Measurements from ENCODE around the gene CACNA1A. TPM values are rescaled to one million over a fixed set of nuclear protein-coding genes. Genes with fewer than 3 reads are reported as not detected.
"Not testable (repeated sequence)": the region's sequence is repeated elsewhere in the genome, so short reads cannot be mapped to it uniquely, and the experiment has no call there.

Gene CACNA1A
- total RNA-seq, 1 donor from 2014 or later: 0.20 TPM

- DNase-seq (ENCODE audit: low read depth in 2 of 2): no peak
Measured at GRCh38 chr19:13427273-13428051, 78.8 kb downstream of the CACNA1A start.

DNA sequence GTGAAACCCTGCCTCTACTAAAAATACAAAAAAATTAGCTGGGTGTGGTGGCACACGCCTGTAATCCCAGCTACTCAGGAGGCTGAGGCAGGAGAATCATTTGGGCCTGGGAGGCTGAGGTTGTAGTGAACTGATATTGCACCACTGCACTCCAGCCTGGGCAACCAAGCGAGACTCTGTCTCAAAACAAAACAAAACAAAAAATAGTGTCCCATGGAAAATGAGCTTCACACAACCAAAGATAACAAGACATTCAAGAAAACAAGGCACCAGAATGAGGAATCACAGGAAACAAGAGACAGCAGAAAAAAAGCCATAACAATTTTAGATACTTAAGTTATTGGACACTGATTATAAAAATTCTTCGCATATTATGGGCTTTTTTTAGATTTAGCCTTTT is 80.4 kb downstream of the CACNA1A start:
- not testable (repeated sequence) for DNase-seq (ENCODE audit: low read depth in 2 of 2)

DNA sequence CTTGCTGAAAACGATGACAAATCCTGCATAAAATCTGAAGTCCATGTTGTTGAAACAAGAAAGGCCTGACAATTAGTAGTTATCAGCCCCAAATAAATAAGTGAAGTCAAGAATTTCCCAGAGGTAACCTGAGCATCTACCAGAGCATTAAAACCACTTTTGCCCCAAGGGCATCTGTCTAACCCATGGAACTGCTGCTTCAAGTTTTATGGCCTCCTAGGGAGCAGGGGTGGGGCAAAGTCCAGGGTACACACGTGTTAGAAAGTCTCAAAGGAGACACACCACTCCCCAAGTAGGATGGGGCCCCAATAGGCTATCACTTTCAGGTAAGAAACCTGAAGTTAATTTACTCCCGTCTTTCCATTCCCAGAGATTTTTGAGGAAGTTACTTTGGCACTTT is 81.1 kb downstream of the CACNA1A start:
- no peak for DNase-seq (ENCODE audit: low read depth in 2 of 2)

GRCh38 chr19:13420780-13421179 is 85.5 kb downstream of the CACNA1A start:
- no peak for DNase-seq (ENCODE audit: low read depth in 2 of 2)

- peak; percentile 8 to 18 for DNase-seq (ENCODE audit: low read depth in 2 of 2)
Measured at GRCh38 chr19:13417054-13417453, 89.2 kb downstream of the CACNA1A start.

DNA sequence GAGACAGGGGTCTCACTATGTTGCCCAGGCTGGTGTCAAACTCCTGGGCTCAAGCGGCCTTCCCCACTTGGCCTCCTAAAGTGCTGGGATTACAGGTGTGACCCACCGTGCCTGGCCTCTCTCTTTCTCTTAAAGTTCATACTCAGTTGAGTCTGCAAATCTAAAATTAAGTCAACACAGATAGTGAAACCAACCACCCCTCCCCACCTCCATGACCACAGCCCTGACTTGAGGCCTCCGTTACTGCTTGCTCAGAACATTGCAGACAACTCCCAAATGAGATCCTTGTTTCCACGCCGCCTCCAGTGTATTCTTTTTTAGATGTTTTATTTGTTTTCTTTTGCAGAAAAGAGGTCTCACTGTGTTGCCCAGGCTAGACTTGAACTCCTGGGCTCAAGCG is 94.4 kb downstream of the CACNA1A start:
- DNase-seq (ENCODE audit: low read depth in 2 of 2): no peak

DNA sequence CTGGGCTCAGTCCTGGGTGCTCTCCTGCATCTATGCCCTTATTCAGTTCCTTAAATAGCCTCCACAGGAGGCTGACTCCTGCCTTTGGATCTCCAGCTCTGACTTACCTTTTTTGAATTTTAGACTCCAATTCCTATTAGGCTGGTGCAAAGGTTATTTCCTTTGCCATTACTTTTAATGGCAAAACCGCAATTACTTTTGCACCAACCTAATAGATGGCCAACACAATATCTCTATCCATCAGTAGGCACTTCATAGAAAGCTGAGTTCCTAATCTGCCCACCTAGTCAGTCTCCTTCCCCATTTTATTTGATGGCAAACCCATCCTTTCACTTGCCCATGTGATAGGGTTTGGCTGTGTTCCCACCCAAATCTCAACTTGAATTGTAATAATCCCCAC is 95.3 kb downstream of the CACNA1A start:
- DNase-seq (ENCODE audit: low read depth in 2 of 2): no peak

- DNase-seq (ENCODE audit: low read depth in 2 of 2): no peak
Measured at GRCh38 chr19:13408889-13409518, 97.3 kb downstream of the CACNA1A start.

DNA sequence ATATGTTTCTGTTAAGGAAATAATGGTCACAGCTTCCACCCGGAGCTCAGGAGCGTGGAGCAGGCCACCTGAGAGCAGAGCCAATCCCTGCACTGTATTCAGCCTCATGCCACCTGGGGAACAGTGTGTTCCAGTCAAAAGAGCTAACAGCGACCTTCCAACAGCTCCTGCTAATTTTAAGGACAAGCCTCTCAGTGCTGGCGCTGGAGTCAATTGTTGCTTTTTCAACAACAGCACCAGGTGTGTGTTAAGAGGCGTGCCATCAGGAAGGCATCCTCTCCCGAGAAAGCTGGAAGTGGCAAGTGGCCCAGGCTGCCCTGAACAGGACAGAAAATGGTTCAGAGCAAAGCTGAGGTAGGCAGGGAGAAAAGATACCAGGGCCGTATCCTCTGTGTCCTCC is 102.0 kb downstream of the CACNA1A start:
- DNase-seq (ENCODE audit: low read depth in 2 of 2): no peak

GRCh38 chr19:13401388-13401787 is 104.9 kb downstream of the CACNA1A start:
- peak; percentile 11 to 54 for DNase-seq (ENCODE audit: low read depth in 2 of 2)

DNA sequence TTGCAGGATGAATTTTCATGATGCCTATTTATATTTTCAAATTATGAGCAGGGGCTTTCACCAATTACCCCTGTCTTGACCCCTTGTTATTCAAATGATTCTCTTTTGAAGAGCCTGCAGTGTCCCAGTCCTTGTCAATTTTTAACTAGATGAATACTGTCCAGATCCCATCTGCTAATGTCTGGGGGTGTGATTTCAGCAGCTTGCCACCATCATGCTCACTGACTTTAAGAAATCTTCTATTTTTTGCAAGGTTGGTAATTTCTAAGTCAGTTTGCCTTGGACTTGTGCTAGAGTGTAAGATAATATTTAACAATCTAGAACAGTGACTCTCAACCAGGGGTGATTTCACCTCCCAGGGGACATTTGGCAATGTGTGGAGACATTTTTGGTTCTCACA is 106.0 kb downstream of the CACNA1A start:
- no peak for DNase-seq (ENCODE audit: low read depth in 2 of 2)

DNA sequence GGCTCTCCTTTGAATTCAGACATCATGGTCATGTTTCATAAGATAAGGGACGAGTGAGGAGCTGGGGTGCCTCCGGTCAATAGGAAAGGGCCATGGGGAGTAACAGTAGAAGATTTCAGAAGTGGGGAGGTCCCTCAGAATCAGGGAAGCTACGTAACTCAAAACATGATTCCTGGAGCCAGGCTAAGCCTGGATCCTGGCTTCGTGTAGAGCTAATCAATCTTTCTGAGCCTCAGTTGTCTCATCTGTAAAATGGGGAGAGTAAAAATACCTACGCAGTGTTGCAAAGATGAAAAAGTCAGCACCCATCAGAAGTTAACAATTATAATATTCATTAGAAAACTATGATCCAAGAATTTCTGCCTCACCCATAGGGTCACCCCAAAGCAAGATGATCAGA is 106.5 kb downstream of the CACNA1A start:
- DNase-seq (ENCODE audit: low read depth in 2 of 2): no peak

- peak; percentile 20 to 79 for DNase-seq (ENCODE audit: low read depth in 2 of 2)
Measured at GRCh38 chr19:13398780-13399726, 107.2 kb downstream of the CACNA1A start.

- no peak for DNase-seq (ENCODE audit: low read depth in 2 of 2)
Measured at GRCh38 chr19:13398182-13398581, 108.1 kb downstream of the CACNA1A start.

DNA sequence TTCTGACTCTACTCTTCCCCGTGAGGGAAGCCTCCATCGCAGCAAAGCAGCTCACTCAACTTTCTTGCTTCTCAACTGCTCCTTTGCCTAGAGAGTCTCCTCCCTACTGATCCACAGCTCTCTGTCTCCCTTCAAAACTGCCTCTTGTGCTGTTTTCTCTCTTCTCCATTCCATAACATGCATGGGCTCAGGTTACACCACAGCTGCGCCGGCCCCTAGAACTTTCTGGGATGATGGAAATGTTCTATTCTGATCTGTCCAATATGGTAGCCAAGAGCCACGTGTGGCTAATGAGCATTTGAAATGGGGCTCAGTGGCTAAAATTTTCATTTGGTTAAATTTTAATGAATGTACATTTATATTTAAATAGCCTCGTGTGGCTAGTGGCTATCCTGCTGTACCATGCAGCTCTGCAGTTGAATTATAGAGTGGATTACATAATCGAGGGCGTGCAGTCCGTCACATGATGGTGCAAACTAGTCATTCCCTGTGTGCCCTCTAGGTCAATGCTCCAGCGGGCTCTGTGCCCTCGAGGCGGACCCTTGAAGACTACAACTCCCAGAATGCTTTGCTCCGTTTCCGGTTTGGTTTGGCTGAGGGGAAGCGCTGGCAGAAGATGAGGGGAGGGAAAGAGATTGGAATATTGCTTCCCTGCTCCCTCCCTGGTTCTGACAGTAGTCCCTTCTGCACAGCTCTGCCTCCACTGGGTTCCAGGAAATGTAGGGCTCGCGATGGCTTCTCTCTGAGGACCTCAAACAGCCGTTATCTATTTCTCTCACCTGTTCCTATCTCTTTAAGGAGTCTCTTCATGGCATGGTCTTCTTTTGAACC is 109.8 kb downstream of the CACNA1A start:
- DNase-seq (ENCODE audit: low read depth in 2 of 2): peak; percentile 9 to 51

- DNase-seq (ENCODE audit: low read depth in 2 of 2): no peak
Measured at GRCh38 chr19:13382633-13382938, 123.7 kb downstream of the CACNA1A start.

DNA sequence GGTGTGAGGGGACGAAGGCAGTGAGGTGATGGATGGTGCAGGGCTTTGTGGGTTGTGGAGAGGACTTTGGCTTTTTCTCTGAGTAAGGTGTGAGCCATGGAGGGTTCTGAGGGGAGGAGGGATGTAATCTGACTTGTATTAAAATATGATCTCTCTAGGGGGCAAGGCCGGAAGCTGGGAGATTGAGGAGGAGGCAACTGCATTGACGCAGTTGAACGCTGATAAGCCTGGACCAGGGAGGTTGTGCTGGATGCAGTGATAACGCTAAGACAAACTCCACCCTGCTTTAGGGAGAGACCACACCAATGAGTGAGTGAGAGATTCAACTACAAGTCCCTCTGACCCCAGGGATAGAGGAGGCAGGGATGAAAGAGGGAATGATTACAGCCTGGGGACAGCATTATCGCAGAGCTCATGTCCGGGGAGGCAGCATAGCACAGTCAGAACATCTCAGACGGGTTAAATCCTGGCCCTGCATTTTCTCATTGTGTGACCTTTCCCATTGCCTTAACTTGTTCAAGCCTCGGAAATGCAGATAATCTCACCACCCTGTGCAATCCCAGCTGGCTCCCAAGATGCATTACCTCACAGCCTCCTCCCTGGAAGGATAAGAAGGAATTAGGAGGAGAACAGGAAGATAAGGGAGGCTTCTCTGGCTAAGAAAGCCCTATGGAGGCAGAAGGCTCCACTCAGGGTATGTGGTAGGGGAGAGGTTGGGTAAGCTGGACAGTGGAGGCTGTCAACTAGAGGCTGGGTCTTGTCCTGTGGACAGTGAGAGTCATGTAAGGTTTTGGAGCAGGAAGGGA is 124.2 kb downstream of the CACNA1A start:
- DNase-seq (ENCODE audit: low read depth in 2 of 2): no peak

DNA sequence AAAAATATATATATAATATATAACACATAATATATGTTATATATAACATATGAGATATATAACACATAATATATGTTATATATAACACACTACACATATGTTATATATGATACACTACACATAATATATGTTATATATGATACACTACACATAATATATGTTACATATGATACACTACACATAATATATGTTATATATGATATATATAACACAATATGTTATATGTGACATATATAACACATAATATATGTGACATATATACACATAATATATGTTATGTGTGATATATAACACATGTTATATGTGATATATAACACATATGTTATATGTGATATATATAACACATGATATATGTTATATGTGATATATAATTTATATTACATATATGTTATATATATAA is 129.7 kb downstream of the CACNA1A start:
- DNase-seq (ENCODE audit: low read depth in 2 of 2): no peak

DNA sequence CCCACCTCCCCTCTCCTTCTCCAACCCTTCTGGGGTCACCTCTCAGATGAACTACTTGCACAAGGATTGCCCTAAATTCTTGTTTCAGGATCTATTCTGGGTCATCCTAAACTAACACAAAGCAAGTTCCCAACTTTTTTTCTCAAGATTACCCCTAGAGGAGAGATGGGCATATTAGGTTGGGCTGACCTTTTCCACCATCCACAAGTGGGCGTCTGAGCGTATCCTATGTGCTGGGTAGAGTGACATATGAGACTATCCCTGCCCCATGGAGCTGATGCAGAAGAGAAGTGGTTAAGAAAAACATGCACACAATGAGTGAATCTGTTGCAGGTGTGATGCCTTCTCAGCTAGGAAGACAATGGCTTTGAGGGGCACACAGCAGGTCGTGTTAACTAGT is 132.7 kb downstream of the CACNA1A start:
- no peak for DNase-seq (ENCODE audit: low read depth in 2 of 2)

GRCh38 chr19:13370948-13371347 is 135.3 kb downstream of the CACNA1A start:
- DNase-seq (ENCODE audit: low read depth in 2 of 2): no peak
